ENCODE measurements around the gene ZSCAN26.
A peak's percentile ranks its signal among the peaks of the same experiment; 100 is the strongest.

ZSCAN26 gene

DNA sequence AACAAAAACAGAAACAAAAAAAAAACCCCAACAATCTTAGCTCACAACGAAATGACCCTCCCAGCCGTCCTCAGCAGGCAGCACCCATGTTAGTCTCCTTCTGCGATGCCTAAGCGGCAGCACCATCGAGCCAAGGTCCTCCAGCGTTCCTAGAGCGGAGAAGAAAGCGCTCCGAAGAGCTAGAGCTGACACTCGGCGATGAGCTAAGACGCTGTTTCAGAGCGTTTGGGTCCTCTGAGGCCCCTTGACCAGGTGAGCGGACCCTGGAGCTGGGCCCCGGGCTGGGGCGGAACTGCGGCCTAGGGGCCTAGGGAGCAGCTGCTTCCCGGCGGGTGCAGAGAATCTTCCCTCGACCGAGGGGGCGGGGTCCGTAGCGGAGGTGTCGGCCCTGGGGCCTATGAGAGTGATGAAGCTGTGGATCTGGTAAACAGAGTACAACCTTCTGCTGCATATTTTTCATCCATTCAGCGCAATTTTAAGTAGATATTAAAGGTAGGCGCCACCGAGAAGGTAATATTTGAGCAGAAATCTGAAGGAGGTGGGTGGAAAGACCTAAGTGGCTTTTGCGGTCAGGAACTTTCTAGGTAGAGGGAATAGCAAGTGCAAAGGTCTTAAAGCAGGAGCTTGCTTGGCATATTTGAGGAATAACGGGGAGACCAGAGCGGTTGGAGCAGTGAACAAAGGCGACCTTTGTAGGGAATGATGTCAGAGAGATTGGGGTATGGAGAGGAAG, at the start of gene ZSCAN26:
TSS of gene ZSCAN26 (plus strand) at position 182 of the 733 bp plus-strand sequence. CDS start 4,777 bp downstream, outside the sequence.
- DNase-seq, result peak; percentile 90 to 93 (median 90)

DNA sequence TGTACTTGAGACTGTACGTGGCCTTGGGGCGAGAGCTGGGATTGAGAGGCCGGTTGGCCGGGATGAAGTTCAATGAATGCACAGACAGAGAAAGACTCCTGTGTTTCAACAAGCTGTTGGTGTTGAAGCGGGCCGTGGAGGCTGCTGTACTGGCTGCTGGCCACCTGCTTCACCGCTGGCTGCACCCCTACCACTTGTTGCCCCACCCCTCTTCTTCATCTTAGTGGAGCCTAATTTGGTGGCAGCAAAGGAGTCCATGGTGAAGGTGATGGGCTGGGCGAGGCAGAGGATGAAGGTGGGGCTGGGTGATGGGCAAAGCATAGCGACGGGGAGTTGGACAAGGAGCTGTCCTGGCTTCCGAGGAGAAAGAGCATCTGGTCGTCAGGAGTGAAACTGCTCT, 49.1 kb upstream of the ZSCAN26 start:
- DNase-seq, result no peak

DNA sequence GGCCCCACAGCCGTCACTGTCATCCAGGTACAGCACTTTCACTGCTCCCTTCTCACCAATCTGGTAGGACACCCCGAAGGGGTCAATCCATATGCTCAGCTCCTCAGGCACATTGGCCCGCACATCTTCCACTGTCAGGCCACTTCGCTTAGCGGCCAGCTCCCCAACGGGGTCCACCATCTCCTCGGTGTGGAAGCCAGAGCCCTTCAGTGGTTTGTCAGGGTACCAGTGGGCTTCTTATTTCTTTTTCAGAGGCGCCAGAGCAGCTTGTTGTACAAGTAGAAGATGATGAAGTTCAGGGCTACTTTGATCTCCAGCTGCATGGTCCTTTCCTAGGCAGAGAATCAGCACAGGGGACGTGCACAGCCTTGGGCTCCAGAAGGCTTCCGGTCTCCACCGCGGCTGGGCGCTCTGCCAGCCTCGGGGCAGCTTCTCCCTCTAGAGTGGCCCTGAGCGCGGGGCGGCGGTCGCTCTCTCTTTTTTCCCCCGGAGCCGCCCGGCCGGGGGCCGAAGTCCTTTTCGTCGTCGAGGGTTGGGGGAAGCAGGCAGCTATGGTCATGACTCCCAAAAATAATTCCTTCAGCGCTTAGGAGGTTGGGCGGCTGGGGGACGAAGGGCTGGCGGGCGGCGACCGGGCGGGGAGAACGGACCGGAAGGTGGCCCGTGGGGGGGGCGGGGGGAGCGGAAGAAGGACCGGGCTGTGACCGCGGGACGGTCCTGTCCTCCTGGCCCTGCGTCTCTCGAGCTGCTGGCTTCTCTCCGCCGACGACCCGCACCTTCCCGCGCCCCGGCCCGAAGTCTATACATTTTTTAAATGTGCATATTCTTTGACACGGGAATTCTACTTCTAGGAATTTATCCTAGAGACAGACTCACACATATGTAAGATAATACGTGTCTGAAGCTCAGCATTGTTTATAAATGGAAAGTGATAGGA, 48.4 kb upstream of the ZSCAN26 start:
- DNase-seq, result peak; percentile 69 to 90 (median 72)

DNA sequence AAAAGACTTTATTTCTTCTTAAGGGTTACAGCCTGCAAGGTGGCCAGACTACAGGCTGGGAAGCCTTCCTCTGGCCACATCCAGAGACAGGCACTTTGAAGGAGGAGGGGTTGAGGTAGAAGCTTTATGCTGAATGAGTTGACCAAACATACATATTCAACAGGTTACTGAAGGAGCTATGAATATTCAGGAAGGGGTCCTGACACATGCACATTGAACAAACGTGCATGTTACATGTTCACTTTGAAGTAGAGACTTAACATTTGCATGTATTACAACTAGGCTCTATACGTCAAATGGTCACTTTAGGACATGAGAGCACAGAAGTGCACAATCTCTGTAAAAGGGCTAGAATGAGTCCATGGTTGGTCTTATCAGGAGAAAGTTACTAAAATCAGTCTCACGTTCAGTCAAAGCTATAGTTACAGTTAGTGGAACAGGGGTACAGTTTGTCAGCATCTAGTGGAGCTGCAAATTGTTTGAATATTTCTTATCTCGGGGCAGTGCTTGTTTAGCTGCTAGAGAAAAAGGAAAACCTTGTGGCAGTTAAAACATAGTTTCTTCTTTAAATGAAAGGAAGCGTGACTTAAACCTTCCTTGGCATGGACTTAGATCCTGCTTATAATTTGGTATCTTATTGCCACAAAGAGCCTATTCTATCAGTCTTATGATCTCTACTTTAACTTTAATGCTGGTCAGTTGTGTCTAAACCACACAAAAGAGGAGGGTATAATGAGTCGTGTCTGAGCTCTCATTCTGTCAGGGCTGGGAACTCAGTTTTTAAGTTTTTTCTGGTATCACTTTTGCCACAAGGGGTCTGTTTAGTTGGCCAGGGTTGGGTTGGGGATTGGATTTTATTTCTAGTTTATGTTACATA, 46.4 kb upstream of the ZSCAN26 start:
- DNase-seq, result no peak

DNA sequence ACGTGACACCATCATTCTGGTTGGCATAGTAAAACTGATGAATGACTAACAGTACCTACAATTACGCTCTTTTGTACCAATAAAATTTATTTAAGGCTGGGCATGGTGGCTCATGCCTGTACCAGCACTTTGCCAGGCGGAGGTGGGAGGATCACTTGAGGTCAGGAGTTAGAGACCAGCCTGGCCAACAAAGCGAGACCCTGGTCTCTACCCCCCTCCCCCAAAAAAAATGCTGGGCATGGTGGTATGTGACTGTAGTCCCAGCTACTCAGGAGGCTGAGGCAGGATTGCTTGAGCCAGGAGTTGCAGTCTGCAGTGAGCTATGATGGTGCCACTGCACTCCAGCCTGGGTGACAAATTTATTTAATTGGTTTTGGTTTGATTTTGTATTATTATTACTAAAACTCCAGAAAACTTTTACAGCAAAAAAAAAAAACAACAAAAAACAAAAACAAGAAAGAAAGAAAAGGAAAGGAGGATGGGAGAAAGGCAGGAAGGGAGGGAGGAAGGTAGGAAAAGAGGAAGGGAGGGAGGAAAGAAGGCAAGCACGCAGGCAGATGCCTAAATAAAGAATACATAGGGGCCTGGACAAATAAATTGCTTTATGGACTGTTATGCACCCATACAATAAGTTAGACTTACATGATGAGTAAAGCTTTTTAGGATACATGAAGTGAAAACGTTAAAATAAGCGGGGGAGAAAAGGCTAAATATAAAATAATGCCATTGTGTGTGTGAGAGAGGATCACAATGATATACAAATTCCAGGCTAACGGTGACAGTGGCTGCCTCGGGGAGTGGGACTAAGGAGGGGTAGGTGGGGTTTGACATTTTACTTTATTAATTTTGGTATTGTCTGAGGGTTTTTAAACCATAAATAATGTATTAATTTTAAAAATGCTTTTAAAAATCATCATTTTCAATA, 42.5 kb upstream of the ZSCAN26 start:
- DNase-seq, result no peak

DNA sequence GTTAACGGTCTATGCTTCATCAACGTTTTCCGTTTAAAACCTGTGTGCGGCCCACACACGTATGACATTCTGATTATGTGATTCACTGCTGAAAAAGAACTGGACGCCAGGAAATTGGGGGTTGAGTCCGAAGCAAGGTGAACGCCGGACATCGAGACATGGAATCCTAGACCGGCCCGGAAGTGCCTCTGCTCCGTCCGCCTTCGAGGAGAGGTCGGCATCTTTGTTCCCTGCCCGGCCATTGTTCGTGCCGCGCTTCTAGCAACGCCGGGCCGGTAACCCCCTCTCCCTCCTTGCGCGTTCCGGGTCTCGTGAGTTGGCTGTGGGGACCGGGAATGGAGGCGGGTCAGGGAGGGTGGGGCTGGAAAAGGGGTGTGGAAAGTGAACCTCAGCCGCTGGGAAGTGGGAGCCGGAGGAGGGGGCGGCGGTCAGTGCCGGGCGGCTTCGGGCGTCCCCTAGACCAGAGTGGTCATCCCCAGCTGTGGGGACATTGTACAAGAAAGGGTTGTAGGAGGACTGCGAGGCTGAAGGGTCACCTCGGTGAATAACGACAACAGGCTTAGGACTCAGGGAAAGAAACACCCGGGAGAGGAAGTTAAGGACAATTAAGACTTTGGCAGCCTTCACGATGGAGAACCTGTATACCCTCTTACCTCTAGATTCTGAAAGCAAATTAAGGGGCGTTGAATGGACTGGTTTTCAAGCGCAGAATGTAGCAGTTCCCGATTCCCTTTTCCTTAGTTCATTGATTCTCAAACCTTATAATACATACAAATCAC, 41.7 kb upstream of the ZSCAN26 start, which contains the start of gene ZSCAN9:
TSS of gene ZSCAN9 (plus strand) at position 220 of the 779 bp plus-strand sequence. CDS start 1,810 bp downstream, outside the sequence.
- DNase-seq, result peak; percentile 77 to 91 (median 79)

DNA sequence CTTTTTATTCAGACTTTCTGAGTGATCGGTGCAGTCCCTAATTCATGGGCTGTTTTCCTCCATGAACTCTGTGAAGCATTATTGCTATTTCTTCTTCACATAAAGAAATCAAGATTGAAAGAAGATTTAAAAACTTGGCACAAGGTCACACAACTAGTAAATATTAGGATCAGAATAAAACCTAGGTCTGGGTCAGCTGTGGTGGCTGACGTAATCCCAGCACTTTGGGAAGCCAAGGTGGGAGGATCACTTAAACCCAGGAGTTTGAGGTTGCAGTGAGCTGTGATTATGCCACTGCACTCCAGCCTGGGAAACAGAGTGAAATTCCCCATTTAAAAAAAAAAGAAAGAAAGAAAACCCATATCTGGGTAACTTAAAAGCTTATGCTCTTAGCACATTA, 40.5 kb upstream of the ZSCAN26 start:
- DNase-seq, result no peak

DNA sequence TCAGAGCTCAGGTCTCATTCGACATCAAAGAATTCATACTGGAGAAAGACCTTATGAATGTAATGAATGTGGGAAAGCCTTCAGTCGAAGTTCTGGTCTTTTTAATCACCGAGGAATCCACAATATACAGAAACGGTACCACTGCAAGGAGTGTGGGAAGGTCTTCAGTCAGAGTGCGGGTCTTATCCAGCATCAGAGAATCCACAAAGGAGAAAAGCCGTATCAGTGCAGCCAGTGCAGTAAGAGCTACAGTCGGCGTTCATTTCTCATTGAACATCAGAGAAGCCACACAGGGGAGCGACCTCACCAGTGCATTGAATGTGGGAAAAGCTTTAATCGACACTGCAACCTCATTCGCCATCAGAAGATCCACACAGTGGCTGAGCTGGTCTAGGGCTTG, 34.2 kb upstream of the ZSCAN26 start:
- no peak for DNase-seq

DNA sequence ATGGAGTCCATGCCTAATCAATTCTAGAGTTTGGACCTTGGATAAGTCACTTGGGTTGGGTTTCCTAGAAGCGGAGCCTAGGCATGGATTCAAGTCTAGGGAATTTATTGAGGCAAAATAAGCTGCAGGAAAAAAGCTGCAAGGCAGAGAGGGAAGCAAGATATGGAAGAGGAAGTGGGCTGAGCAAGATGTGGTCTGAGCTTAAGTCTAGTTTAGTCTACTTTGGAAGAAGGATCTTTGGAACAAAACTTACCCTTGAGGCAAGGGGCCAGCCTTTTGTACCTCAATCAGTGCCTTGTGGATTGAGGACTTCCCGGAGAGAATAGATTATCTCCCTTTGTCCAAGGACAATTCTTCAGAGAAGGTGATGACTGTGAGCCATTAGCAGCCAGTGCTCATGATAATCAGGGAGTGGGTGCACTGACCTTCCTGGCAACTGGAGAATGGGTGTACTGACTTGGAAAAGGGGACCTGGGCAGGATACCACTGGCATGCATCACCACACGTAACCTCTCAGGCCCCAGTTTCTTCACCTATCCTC, 31.0 kb upstream of the ZSCAN26 start:
- DNase-seq, result peak in 1 of 3 donors; percentile 25

DNA sequence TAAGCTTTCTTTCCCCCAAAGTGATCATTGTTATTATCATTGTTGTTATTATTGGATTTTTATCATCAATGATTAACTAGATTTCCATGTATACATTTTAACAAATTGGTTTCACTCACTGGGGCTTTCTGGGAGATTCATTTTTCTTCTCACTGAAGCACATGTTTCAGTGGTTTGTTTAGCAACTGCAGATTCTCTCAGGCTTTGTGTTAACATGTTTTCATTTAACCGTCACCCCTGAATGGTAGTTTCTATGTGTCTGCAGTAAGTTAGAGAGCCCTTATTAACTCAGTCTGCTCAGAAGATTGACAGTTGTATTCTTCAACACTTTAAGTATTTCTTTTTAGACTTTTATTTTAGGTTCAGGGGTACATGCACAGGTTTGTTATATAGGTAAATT, 27.3 kb upstream of the ZSCAN26 start:
- DNase-seq, result no peak

DNA sequence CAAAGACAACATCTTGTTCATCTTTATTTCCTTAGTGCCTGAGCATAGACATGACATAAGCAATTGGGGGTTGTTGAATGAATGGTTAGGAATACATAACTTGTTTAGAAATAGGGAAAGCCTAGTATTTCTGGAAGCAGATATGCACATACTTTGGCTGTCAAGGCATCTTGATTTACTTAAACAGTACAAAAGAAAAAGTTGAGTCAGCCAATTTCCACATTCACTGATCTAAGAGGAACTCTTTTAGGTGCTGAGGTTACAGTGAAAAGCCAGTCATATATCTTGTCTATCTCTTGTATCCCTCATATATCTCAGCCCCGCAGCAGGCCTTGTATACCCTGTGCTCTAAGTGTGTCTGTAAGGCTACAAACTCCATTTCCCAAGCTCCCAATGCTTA, 26.5 kb upstream of the ZSCAN26 start:
- peak in 2 of 3 donors; percentile 34 to 35 for DNase-seq

DNA sequence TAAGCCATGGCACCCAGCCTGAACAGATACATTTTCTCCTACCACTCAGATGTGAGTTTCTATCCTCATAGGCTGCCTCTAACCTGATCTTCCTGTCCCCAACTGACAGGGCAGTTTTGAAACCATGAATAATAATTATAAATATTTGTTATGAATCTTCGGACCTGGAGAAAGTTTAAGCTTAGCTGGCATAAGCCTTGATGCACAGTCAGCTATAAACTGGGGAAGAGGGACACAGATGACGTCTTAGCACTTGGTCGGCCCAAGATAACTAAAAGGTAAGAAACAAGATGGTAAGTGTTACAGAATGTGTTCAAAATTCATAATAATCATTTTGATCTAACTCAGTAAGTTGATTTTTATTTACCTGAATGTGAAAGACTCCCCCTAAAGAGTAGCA, 23.0 kb upstream of the ZSCAN26 start:
- DNase-seq, result no peak

DNA sequence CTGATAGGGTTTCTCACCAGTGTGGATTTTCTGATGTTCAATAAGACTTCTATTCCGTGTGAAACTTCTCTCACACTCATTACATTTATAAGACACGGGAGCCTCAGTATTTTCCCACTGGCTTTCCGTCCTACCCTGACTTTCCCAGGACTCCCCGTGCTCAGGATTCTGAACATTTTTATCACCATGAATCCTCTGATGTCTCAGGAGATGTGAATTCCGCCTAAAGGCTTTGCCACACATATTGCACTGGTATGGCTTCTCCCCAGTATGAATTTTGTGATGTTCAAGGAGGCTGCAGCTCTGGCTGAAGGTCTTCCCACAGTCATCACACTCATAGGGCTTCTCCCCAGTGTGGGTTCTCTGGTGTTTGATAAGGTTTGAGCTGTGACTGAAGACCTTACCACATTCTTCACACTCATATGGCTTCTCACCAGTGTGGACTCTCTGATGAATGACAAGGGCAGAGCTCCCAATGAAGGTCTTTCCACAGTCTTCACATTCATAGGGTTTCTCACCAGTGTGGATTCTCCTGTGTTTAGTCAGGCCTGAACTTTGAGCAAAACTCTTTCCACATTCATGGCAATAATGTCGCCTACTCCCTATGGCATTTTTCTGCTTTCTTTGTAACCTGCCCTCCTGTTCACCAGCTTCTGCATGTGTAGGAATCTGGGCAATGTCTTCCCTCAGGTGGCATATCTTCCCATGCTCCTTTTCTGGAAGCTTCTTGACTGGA, 21.6 kb upstream of the ZSCAN26 start:
- no peak for DNase-seq

DNA sequence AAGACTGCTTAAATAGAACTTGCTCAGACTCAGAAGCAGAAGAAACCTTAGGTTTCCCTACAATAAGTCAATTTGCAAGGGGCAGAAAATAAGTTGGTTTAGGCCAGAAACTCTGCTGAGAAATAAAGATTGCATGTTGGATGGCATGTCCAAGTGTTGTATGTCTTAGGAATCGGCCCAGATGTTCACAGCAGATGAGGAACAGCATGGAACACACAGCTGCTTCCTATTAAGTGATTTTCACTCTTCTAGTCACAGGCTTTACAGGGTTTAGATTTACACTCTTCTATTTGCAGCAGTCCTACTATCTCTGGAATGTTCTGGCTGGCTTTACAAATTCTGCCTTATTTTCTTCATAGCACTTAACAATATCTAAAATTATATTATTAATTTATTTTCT, 18.0 kb upstream of the ZSCAN26 start:
- DNase-seq, result no peak

DNA sequence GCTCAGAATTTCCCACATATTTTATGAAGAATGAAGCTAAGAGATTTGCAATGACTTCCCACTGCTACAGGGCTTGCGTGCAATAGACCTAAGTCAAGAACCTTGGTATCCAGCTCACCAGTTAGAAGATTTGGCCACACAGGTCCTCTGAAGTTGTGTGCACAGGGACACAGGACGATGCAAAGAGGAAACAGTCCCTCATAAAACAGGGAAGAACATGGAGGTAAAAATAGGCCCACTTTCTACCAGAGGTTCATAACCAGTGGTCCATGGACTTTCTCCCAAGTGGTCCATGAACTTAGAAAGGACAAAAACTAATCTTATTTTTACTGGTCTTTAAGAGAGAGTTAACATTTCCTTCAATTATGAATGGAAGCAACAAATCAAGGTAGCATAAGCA, 16.2 kb upstream of the ZSCAN26 start:
- no peak for DNase-seq

DNA sequence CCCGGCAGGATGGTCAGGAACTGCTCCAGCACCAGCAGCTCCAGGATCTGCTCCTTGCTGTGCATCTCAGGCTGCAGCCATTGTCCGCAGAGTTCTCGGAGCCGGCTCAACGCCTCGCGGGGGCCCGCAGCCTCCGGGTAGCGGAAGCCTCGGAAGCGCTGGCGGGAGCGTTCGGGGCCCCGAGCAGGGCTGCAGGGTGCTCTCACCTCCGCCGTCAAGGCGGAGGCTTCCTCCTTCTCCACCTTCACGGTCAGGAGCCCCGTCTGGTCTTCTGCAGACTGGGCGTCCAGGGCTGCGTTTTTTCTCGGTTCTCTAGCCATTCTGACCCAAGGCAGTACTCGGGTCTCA, 15.3 kb upstream of the ZSCAN26 start:
- peak; percentile 20 to 52 (median 23) for DNase-seq

DNA sequence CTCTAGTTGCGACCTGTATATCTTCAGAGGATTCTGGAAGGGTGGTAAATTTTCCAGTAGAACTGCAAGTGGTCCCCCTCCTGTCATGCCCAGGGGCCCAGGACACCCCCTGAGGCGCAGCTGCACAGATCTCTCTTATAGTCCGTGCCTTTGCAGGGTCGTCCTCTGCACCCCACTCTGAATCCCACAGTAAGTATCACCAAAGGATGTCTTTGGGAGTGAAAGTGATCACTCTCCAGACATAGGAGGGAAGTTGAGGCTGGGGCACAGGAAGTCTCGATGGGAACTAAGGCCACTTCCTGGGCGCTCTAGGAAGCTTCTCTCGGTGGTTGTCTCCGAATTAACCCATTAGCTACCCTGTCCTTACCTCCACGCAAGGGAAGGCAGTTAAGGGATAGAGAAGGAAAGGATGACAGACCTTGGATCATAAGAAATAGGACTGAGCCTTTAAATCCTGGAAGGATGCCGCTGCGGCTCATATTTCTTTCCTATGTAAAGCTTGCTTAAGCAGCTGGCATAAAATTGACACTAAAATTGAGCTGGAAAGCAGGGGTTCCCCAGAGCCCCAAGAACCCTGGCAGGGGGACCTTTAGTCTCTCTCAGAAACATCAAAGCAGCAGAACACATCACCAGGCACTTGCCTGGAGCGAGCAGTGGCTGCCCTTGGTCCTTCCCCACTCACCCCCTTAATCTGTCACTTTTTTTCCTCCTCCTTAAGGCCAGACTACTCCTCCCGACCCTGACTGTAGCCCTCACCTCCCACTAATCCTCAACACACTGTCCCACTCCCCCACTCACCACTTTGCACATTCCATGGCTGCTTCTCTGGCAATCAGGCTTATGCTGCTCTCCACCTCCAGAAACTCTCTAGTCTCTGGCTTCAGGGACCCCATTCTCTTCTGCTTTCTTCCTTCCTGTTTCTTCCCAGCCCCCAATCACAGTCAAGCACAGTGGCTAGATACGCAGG, 14.7 kb upstream of the ZSCAN26 start, which contains the start of gene ZKSCAN4:
TSS of gene ZKSCAN4 (minus strand) at position 261 of the 967 bp plus-strand sequence. CDS start 289 bp downstream, outside the sequence.
- DNase-seq, result peak; percentile 89 to 93 (median 91)

DNA sequence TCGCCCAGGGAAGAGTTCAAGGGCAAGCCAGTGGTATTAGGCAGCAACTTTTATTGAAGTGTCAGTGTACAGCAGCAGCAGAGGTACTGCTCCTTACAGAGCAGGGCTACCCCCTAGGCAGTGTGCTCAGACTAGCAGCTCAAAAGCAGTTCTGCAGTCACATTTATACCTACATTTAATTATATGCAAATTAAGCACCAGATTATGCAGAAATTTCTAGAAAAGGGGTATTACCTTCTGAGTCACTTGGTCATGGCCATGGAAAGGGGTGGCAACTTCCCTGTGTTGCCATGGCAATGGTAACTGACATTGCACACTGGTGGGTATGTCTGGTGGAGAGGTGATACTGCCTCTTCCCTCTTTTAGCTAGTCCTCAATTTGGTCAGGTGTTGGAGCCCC, 12.8 kb upstream of the ZSCAN26 start:
- peak; percentile 37 to 75 (median 52) for DNase-seq

Data from suppressor macrophage treated with lipopolysaccharide for 1 hour (primary cell).